ENCODE results near the gene NPPA. TPM values are rescaled to one million over a fixed set of nuclear protein-coding genes. Genes with fewer than 3 reads are reported as not detected.

NPPA gene
- total RNA-seq, 1 donor from 2014 or later, result not detected

DNA sequence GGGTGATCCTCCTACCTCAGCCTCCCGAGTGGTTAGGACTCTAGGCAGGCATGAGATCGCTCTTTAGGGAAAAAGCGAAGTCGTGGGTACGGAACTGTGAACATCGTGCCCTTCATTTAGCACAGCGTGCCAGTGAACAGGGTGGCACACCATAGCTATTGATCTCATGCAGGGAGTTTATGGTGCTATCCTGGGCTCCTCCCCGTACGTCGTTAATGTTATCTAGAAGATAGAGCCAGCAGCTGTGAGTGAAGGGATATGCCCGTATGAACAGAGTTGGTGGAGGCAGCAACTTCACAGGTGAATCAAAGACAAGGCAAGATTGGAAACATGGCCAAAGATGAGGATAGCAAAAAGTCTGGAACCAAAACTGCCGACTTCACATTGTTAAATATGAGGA, 30.4 kb downstream of the NPPA start:
- no peaks in the 10 kb centered on the region for H3K9me3 Mint-ChIP-seq
- no peak overlapping the region for H3K4me3 Mint-ChIP-seq
- no peak for DNase-seq (ENCODE audit: low read depth, low spot score)
- peaks cover 12% of the 10 kb centered on the region for H3K36me3 Mint-ChIP-seq (ENCODE audit: low read depth)
- H3K27me3 Mint-ChIP-seq (ENCODE audit: low read depth), result no peaks in the 10 kb centered on the region
- peaks cover 6% of the 10 kb centered on the region for H3K4me1 Mint-ChIP-seq
- no peak overlapping the region for H3K27ac Mint-ChIP-seq (ENCODE audit: unreplicated experiment)
- TF ChIP-seq, protein P1, sequence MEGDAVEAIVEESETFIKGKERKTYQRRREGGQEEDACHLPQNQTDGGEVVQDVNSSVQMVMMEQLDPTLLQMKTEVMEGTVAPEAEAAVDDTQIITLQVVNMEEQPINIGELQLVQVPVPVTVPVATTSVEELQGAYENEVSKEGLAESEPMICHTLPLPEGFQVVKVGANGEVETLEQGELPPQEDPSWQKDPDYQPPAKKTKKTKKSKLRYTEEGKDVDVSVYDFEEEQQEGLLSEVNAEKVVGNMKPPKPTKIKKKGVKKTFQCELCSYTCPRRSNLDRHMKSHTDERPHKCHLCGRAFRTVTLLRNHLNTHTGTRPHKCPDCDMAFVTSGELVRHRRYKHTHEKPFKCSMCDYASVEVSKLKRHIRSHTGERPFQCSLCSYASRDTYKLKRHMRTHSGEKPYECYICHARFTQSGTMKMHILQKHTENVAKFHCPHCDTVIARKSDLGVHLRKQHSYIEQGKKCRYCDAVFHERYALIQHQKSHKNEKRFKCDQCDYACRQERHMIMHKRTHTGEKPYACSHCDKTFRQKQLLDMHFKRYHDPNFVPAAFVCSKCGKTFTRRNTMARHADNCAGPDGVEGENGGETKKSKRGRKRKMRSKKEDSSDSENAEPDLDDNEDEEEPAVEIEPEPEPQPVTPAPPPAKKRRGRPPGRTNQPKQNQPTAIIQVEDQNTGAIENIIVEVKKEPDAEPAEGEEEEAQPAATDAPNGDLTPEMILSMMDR (conservative IDR thresholded peaks at IDR 0.05), result no peak

DNA sequence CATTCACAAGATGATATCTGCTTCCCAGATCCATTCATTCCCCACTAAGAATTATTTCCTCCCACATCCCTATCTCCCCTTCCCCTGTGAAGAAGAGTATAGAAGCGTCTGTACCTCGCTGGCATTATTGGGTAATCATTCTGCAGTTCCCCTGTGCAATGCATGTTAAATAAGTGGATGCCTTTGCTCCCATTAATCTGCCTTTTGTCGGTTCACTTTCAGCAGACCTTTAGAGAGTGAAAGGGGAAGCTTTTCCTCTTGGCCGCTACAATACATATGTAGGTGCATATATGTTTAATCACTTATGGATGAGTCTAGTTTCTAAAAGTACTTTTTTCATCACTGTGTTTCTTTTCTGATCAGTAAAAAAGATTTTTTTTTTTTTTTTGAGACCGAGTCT, 34.6 kb downstream of the NPPA start:
- TF ChIP-seq, protein P1 (conservative IDR thresholded peaks at IDR 0.05), result no peak
- peaks cover 19% of the 10 kb centered on the region for H3K4me1 Mint-ChIP-seq
- no peaks in the 10 kb centered on the region for H3K27me3 Mint-ChIP-seq (ENCODE audit: low read depth)
- no peak overlapping the region for H3K27ac Mint-ChIP-seq (ENCODE audit: unreplicated experiment)
- no peak for DNase-seq (ENCODE audit: low read depth, low spot score)
- no peak overlapping the region for H3K4me3 Mint-ChIP-seq
- no peaks in the 10 kb centered on the region for H3K9me3 Mint-ChIP-seq
- peaks cover 12% of the 10 kb centered on the region for H3K36me3 Mint-ChIP-seq (ENCODE audit: low read depth)

DNA sequence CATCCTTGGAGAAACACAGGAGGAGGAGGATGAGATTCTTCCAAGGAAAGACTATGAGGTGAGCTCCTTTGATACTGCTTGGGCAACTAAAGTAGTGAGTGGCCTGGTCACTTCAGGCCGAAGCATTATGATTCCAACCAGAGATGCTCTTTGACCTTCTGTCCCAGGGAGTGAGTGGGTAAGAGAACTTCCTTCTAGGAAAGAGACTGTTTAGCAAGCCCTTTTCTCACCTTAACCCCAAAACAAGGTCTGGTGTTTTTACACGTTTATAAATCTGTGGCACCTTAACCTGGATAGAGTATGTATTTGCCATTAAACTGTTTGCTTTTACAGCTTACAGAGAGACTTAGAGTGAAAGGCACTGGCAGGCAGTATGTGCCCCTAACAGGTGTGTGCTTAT, 40.5 kb downstream of the NPPA start:
- Mint-ChIP-seq H3K27me3 (ENCODE audit: low read depth) (no peaks in the 10 kb centered on the region), H3K9me3 (no peaks in the 10 kb centered on the region), H3K4me1 (peaks cover 62% of the 10 kb centered on the region), H3K4me3 (peak overlapping the region; percentile 100), H3K27ac (ENCODE audit: unreplicated experiment) (no peak overlapping the region), H3K36me3 (ENCODE audit: low read depth) (peaks cover 7% of the 10 kb centered on the region)
- TF ChIP-seq, protein P1 (conservative IDR thresholded peaks at IDR 0.05), result no peak
- DNase-seq (ENCODE audit: low read depth, low spot score), result no peak

GRCh38 chr1:11806307-11806936, 41.2 kb downstream of the NPPA start:
- no peaks in the 10 kb centered on the region for H3K27me3 Mint-ChIP-seq (ENCODE audit: low read depth)
- peak overlapping the region; percentile 95 for H3K27ac Mint-ChIP-seq (ENCODE audit: unreplicated experiment)
- peaks cover 7% of the 10 kb centered on the region for H3K36me3 Mint-ChIP-seq (ENCODE audit: low read depth)
- DNase-seq (ENCODE audit: low read depth, low spot score), result no peak
- TF ChIP-seq, protein P1 (conservative IDR thresholded peaks at IDR 0.05), result no peak
- H3K4me1 Mint-ChIP-seq, result peaks cover 66% of the 10 kb centered on the region
- no peaks in the 10 kb centered on the region for H3K9me3 Mint-ChIP-seq
- H3K4me3 Mint-ChIP-seq, result peak overlapping the region; percentile 100

GRCh38 chr1:11805422-11806306, 41.9 kb downstream of the NPPA start, which contains the start of the genes CLCN6 and MTHFR:
TSS of gene CLCN6 (plus strand) at chr1:11806191. CDS start at chr1:11806263, 72 bp downstream.
TSS of gene MTHFR (minus strand) at chr1:11805964. CDS start at chr1:11803116, 2,848 bp downstream.
- Mint-ChIP-seq H3K27me3 (ENCODE audit: low read depth) (no peaks in the 10 kb centered on the region), H3K9me3 (no peaks in the 10 kb centered on the region), H3K4me3 (peak within 1 kb of the TSS; percentile 100), H3K27ac (ENCODE audit: unreplicated experiment) (peak within 1 kb of the TSS; percentile 95), H3K4me1 (peaks cover 66% of the 10 kb centered on the region), H3K36me3 (ENCODE audit: low read depth) (peaks cover 7% of the 10 kb centered on the region)
- TF ChIP-seq, protein P1 (conservative IDR thresholded peaks at IDR 0.05), result no peak
- DNase-seq (ENCODE audit: low read depth, low spot score), result peak; percentile 98
